HG03103 (cell line): Measurements from ENCODE around the gene COLEC11.
A peak's percentile ranks its signal among the peaks of the same experiment; 100 is the strongest.

ENCODE experiments used
- ATAC-seq: cut with Tn5 transposase; IDR thresholded peaks from one replicate; pipeline ENCODE4 v1.9.1; 2021; ENCODE audit warnings: low read depth; ENCODE audit not compliant: unreplicated experiment

COLEC11 gene

DNA sequence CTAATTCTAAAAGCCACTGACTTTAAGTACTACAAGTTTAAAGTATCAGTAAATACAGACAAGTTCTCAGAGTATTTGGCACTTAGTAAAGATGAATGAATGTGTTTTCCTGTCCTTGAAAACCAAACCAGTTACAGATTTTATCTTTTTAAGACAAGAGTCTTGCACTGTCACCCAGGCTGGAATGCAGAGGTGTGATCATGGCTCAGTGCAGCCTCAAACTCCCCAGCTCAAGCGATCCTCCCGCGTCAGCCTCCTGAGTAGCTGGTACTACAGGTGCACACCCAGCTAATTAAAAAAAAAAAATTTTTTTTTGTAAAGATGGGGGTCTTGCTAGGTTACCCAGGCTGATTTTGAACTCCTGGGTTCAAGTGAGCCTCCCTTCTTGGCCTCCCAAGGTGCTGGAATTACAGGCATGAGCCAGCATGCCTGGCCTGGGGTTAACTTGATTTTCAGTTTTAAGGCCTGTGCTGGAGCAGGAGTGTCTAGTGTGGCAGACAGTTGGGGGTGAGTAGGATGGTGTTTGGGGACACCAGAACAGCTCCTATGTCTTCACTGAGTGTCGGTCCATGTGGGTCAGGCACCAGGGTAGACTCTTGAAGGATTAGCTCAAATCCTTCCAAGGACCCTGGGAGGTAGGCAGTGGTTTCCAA, 10.2 kb upstream of the COLEC11 start:
- no peak for ATAC-seq

DNA sequence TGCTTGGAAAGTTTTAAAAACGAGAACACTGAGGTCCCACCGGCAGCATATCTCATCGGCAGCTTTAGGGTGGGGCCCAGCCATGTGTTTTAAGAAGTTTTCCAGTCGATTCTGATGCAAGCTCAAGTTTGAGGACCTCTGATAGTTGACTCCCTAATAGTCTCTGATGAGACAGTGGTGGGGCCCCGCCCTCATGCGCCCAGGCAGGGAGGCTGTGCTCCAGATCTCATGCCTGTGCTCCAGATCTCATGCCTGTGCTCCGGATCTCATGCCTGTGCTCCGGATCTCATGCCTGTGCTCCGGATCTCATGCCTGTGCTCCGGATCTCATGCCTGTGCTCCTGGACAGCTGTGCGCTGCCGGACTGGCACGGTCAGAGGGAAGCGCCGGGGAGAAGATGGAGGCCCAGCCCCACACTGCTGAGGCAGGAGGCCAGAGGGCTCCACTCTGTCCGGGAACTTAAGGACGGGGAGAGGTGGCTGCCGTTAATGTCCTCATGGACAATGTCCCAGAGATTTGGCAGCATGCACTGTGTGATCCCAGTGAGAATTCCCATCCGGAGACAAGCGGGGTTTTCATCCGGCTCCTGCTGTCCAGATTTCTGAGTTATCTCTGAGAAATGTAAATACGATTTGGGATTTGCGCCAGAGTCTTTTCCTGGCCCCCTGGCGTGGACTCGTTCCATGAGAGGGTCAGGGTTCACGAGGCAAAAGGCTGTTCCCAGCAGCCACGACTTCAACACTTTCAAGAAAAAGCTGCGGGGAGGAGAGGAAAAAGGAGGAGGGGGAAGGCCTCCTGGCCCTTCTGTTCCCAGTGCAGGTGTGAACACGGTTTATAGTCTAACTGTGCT, 9.4 kb upstream of the COLEC11 start:
- no peak for ATAC-seq

- ATAC-seq, result no peak
These were observed 8.7 kb upstream of the COLEC11 start for GRCh38 chr2:3586220-3586619.

DNA sequence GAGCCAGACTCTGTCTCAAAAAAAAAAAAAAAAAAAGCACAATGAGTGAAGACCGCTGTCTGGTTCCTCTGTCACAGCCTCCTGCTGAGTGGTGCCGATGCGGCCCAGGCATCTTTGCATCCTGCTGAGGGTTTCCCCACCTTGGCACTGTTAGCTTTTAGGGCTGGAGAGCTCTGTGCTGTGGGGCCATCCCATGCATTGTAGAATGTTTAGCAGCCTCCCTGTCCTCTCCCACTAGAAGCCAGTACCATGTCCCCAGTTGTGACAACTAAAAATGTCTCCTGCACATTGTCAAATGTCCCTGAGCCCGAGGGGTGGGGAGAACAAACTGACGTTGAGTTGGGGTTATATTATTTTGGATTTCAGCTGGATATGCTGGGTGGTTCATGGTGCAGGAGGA, 7.9 kb upstream of the COLEC11 start:
- no peak for ATAC-seq

GRCh38 chr2:3587432-3587831, 7.5 kb upstream of the COLEC11 start:
- ATAC-seq, result no peak

DNA sequence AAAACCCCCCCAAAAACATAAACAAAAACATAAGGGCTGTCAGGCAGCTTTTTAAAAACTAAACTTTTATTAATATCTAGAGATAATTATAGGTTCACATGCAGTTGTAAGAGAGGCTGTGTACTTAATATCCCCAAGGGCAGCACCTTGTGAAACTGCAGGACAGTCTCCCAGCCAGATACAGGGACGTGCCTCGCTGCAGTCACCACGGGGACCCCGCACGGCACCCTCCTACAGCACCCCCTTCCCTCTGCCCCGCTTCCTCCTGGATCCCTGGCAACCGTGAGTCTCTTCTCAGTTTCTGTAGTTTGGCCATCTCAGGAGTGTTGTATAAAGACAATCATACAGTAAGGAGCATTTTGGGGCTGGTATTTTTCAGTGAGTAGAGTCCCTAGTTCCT, 6.8 kb upstream of the COLEC11 start:
- ATAC-seq, result no peak

- ATAC-seq, result no peak
These were observed 5.8 kb upstream of the COLEC11 start for GRCh38 chr2:3589086-3589485.

DNA sequence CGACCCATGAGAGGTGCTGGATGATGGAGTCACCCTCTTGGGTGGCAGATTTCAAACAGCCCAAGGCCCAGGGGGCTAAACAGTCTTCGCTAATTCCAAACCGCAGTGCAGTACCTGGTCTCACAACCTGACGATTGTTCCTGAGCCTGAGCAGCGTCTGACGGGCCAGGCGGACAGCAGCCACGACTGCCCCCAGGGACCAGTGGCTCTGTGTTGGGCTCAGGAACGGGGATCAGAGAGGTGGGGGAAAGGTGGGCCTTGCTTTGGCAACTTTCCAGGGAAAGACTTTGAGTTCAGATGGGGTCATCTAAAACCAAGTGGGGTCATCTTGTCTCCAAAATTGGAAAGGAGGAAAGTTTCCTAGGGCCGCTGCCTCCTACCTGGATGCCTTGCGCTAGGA, 492 bp downstream of the COLEC11 start:
- ATAC-seq, result no peak

DNA sequence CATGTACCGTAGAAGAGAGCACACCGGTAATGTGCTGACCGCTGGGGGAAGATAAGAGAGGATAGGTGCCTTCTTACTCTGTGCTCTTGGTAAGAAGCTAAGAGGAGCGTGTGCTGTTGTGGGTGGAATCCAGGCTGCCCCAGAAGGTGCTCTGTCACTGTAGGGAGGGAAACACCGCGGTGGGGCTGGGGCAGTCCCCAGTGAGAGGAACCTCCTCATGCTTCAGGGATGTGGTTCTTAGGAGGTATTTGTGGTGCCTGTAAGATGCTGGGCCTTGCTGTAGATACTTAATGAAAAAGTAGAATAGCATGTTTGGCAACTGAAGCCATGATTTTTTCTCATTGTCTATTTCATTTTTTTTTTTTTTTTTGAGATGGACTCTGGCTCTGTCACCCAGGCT, 1.1 kb downstream of the COLEC11 start:
- ATAC-seq, result peak; percentile 65

DNA sequence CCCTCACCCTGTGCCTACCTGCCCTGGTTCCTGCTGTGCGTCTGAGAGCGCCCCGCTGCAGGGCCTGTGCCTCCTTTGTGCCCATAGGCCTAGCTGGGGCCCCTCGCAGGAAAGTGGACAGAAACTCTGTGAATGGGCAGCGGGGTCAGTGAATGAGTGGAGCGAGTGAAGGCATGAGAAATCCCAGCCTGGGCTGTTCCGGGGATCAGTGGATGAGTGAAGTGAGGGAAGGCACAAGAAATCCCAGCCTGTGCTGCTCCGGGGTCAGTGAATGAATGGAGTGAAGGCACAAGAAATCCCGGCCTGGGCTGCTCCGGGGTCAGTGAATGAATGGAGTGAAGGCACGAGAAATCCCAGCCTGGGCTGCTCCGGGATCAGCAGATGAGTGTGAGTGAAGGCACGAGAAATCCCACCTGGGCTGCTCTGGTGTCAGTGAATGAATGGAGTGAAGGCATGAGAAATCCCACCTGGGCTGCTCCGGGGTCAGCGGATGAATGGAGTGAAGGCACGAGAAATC, 2.0 kb downstream of the COLEC11 start:
- no peak for ATAC-seq

- no peak for ATAC-seq
These were observed 2.7 kb downstream of the COLEC11 start for GRCh38 chr2:3597567-3597966.

GRCh38 chr2:3598197-3598910, 3.4 kb downstream of the COLEC11 start:
- ATAC-seq, result no peak

GRCh38 chr2:3598912-3599854, 4.3 kb downstream of the COLEC11 start:
- no peak for ATAC-seq

DNA sequence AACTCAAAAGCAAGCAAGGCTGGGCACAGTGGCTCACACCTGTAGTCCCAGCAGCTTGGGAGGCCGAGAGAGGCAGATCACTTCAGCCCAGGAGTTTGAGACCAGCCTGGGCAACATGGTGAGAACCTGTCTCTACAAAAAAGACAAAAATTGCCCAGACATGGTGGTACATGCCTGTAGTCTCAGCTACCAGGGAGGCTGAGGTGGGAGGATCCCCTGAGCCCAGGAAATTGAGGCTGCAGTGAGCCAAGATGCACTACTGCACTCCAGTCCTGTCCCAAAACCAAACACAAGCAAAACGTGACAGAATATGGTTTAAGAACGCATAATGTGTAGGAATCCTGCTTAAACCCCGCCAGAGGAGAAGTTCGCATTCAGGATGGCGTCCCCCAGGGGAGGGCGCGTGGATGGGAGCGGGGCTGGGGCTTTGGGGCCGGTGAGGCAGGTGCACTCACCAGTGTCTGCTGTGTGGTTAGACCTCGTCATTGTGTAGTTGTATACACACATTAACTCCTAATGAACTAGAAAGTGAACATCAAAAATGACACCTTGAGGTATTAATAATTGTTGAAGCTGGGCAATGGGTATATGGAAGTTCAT, 5.4 kb downstream of the COLEC11 start:
- no peak for ATAC-seq

- no peak for ATAC-seq
These were observed 6.8 kb downstream of the COLEC11 start for GRCh38 chr2:3601561-3602271.

DNA sequence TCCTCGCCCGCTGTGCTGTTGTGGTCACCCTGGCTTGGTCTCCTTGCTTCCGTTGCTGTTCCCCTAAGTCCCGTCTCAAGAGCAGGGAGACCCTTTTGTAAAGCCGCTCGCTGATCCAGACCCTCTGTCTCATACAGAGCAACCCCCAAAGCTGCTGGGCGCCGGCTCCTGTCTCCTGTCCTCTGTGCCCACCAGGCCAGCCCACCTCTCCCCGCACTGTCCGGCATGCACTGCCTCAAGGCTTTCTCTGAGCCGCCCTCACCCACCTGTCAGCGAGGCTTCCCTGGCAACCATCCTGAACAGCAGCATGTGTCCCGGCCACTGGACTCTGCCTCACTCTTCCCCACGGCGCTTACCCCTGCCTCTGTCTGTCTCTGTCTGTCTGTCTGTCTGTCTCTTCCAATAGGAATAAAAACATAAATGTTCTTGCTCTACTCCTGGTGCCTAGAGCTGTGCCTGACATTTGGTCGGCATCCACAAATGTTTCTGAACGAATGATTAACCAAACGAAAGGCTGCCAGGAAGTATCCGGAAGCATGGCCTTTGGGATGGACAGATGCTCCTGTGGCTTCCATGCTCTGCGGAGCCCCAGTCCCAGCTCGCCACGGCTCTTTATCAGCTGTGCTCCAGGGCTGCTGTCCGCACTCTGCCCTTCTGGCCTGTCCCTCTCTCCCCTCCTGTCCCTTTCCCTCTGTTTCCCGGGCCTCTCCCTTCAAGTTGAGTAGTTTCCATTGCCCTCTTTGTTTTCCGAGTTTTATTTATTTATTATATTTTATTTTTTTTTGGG, 7.8 kb downstream of the COLEC11 start:
- ATAC-seq, result no peak

DNA sequence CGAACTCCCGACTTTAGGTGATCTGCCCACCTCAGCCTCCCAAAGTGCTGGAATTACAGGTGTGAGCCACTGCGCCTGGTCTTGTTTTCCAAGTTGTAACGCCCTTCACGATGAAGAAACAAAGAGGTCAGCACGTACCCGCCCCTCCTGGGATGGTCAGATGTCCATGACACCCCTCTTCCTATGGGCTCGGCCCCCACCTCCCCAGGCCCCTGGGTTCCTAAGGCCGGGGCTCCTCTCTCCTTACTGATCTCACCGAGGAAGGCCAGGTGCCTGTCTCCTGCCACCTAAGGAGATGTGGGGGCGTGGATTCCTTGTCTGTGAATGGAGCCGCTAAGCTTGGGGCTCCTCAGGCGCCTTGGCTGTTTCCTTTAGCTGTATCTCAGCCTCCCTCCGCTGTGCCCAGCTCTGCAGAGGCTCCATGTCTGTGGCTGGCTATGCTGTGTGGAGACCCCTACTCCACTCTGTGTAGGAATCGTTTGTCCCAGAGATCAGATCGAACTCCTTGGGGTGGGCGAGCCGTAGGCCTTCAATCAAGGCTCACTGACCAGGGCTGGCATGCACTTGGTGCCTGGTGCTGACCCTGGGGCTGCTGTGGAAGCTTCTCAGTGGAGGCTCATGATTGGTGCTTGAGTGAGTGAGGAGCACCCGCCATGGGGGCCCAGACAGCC, 8.8 kb downstream of the COLEC11 start:
- ATAC-seq, result no peak
